SU-DHL-6 (cell line): ENCODE results near the gene MUC5B.
"Not testable (repeated sequence)": the region's sequence is repeated elsewhere in the genome, so short reads cannot be mapped to it uniquely, and the experiment has no call there.

Experiments
- H2AFZ ChIP-seq: fragments of 200-600 bp; sonication (generic); 2 replicates; pipeline ENCODE4 v1.6.1; 2014; ENCODE audit warnings: low read depth, mild to moderate bottlenecking, moderate library complexity, mixed read lengths, antibody characterized with exemption, low read length; ENCODE audit not compliant: severe bottlenecking
- H3F3A ChIP-seq: fragments of 200-600 bp; shearing (Covaris generic); 2 replicates; pipeline ENCODE4 v1.6.0; 2016; ENCODE audit warnings: antibody characterized with exemption, mild to moderate bottlenecking; ENCODE audit not compliant: insufficient read depth
- H3K27ac ChIP-seq: fragments of 200-600 bp; sonication (generic); 2 replicates; pipeline ENCODE4 v1.5.1; 2016; ENCODE audit warnings: low read depth, mild to moderate bottlenecking, low read length, moderate library complexity, mixed read lengths
- H3K27me3 ChIP-seq: fragments of 200-600 bp; sonication (generic), shearing (Covaris generic); 2 replicates; pipeline ENCODE4 v1.6.0; 2014; ENCODE audit warnings: mild to moderate bottlenecking, low read length
- H3K36me3 ChIP-seq: fragments of 200-600 bp; sonication (generic); 2 replicates; pipeline ENCODE4 v1.6.1; 2014; ENCODE audit warnings: mild to moderate bottlenecking, low read length, mixed read lengths
- H3K4me2 ChIP-seq: fragments of 300-600, 200-600 bp; shearing (Covaris generic), sonication (generic); 2 replicates; pipeline ENCODE4 v1.6.0; 2014; ENCODE audit warnings: low read length, low read depth, mild to moderate bottlenecking; ENCODE audit not compliant: poor library complexity, severe bottlenecking
- H3K4me3 ChIP-seq: fragments of 200-600 bp; sonication (generic); 2 replicates; pipeline ENCODE4 v1.5.1; 2014; ENCODE audit warnings: antibody characterized with exemption, low read length, mild to moderate bottlenecking, mixed read lengths; ENCODE audit not compliant: insufficient read depth, poor library complexity, severe bottlenecking
- H3K79me2 ChIP-seq: fragments of 200-600 bp; sonication (generic); 2 replicates; pipeline ENCODE4 v1.6.1; 2014; ENCODE audit warnings: mild to moderate bottlenecking, low read length, moderate library complexity; ENCODE audit not compliant: insufficient read depth
- H3K9ac ChIP-seq: fragments of 200-600 bp; sonication (generic); 2 replicates; pipeline ENCODE4 v1.7.0; 2014; ENCODE audit warnings: mild to moderate bottlenecking, low read length
- H3K9me2 ChIP-seq: fragments of 200-600 bp; sonication (generic); replicated peaks from 2 replicates; pipeline ENCODE4 v1.6.1; 2014; ENCODE audit warnings: low read length; ENCODE audit not compliant: insufficient read depth
- H3K9me3 ChIP-seq: fragments of 200-600 bp; sonication (generic); 2 replicates; pipeline ENCODE4 v1.6.1; 2014; ENCODE audit warnings: low read length, mixed read lengths; ENCODE audit not compliant: insufficient read depth
- H4K20me1 ChIP-seq: fragments of 200-600 bp; sonication (generic); 2 replicates; pipeline ENCODE4 v1.6.1; 2014; ENCODE audit warnings: low read depth, mild to moderate bottlenecking, antibody characterized with exemption, low read length, moderate library complexity, mixed read lengths
- EZH2phosphoT487 ChIP-seq: fragments of 200-600 bp; sonication (generic), shearing (Covaris generic); conservative IDR thresholded peaks from 2 replicates; pipeline ENCODE4 v1.6.1; 2018; ENCODE audit warnings: mild to moderate bottlenecking, antibody characterized with exemption, low read length, moderate library complexity, mixed read lengths
- TF ChIP-seq, protein P1 (sequence below): fragments of 200-600 bp; sonication (generic); IDR thresholded peaks from one replicate; pipeline ENCODE4 v1.5.1; 2017; ENCODE audit warnings: antibody characterized with exemption, mild to moderate bottlenecking, low read length, moderate library complexity; ENCODE audit not compliant: insufficient read depth, poor library complexity, severe bottlenecking

The MUC5B gene

GRCh38 chr11:1263010-1263409 is 40.1 kb downstream of the MUC5B start:
- H3K4me3 ChIP-seq, result peak overlapping the region; percentile 46
- peaks cover 5% of the 10 kb centered on the region; the same call in 1 of the 2 replicates for H3K9me3 ChIP-seq
- TF ChIP-seq, protein P1, sequence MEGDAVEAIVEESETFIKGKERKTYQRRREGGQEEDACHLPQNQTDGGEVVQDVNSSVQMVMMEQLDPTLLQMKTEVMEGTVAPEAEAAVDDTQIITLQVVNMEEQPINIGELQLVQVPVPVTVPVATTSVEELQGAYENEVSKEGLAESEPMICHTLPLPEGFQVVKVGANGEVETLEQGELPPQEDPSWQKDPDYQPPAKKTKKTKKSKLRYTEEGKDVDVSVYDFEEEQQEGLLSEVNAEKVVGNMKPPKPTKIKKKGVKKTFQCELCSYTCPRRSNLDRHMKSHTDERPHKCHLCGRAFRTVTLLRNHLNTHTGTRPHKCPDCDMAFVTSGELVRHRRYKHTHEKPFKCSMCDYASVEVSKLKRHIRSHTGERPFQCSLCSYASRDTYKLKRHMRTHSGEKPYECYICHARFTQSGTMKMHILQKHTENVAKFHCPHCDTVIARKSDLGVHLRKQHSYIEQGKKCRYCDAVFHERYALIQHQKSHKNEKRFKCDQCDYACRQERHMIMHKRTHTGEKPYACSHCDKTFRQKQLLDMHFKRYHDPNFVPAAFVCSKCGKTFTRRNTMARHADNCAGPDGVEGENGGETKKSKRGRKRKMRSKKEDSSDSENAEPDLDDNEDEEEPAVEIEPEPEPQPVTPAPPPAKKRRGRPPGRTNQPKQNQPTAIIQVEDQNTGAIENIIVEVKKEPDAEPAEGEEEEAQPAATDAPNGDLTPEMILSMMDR, result no peak
- TF ChIP-seq EZH2phosphoT487, result no peak
- H4K20me1 ChIP-seq, result no peaks in the 10 kb centered on the region
- peak overlapping the region; percentile 61 for H3K9ac ChIP-seq
- no peaks in the 10 kb centered on the region for H3F3A ChIP-seq
- H3K9me2 ChIP-seq, result no peaks in the 10 kb centered on the region
- no peaks in the 10 kb centered on the region for H3K36me3 ChIP-seq
- no peaks in the 10 kb centered on the region for H3K27me3 ChIP-seq
- H2AFZ ChIP-seq, result peak overlapping the region; percentile 72
- H3K27ac ChIP-seq, result no peak overlapping the region
- H3K79me2 ChIP-seq, result no peaks in the 10 kb centered on the region
- peak overlapping the region; percentile 65 for H3K4me2 ChIP-seq

GRCh38 chr11:1264444-1264843 is 41.6 kb downstream of the MUC5B start:
- H3F3A ChIP-seq, H3K36me3 ChIP-seq, H3K27ac ChIP-seq, H2AFZ ChIP-seq, H3K4me3 ChIP-seq, H3K4me2 ChIP-seq, H3K9ac ChIP-seq, H3K9me2 ChIP-seq, H4K20me1 ChIP-seq, H3K27me3 ChIP-seq, H3K79me2 ChIP-seq, H3K9me3 ChIP-seq: not testable (repeated sequence)

GRCh38 chr11:1265480-1265879 is 42.6 kb downstream of the MUC5B start:
- H3K27ac ChIP-seq, H3K9me3 ChIP-seq, H3K36me3 ChIP-seq, H3K9me2 ChIP-seq, H3K79me2 ChIP-seq, H3K27me3 ChIP-seq, H4K20me1 ChIP-seq, H3K9ac ChIP-seq, H3F3A ChIP-seq, H2AFZ ChIP-seq, H3K4me2 ChIP-seq, H3K4me3 ChIP-seq: not testable (repeated sequence)

GRCh38 chr11:1266976-1267375 is 44.1 kb downstream of the MUC5B start:
- H2AFZ ChIP-seq, H3K4me3 ChIP-seq, H4K20me1 ChIP-seq, H3K9me3 ChIP-seq, H3K9ac ChIP-seq, H3K79me2 ChIP-seq, H3F3A ChIP-seq, H3K9me2 ChIP-seq, H3K4me2 ChIP-seq, H3K27ac ChIP-seq, H3K36me3 ChIP-seq, H3K27me3 ChIP-seq: not testable (repeated sequence)

DNA sequence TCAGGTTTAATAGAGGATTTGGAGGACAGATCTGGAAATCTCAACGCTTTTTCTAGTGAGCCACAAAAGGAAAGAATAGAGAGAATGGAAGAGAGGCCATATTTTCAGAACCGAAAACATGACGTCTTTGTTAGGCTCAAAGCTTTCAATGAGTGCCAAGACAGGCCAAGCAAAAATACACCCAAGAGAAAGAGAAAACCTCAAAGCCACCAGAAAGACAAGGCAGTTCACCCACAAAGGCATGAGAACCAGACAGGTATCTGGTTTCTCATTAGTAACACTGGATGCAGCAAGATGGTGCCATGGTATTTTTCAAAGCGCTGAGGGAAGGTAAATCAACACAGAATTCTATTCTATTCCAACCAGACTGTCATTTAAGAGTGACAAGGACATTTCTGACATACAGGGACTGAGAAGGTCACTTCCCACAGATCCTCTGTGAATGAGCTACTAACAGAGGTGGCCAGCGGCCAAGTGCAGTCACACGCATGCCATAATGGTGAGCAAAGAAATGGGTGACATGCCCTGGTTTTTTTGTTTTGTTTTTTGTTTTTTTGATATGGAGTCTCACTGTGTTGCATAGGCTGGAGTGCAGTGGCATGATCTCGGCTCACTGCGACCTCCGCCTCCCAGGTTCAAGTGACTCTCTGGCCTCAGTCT is 44.7 kb downstream of the MUC5B start:
- Histone ChIP-seq H3K79me2 (no peaks in the 10 kb centered on the region), H3K4me2 (no peak overlapping the region), H3K27me3 (no peaks in the 10 kb centered on the region), H3K4me3 (no peak overlapping the region), H3K27ac (no peak overlapping the region), H3K9me2 (no peaks in the 10 kb centered on the region), H4K20me1 (no peaks in the 10 kb centered on the region), H3K36me3 (no peaks in the 10 kb centered on the region), H3F3A (no peaks in the 10 kb centered on the region), H2AFZ (no peak overlapping the region), H3K9ac (no peak overlapping the region), H3K9me3 (peaks cover 5% of the 10 kb centered on the region; the same call in 1 of the 2 replicates)
- TF ChIP-seq, protein P1, result no peak
- TF ChIP-seq EZH2phosphoT487, result no peak
